HG02970 (cell line): ENCODE measurements around the gene RIMS4.

Experiments
- ATAC-seq: cut with Tn5 transposase; IDR thresholded peaks from one replicate; pipeline ENCODE4 v1.9.1; 2021; ENCODE audit warnings: mild to moderate bottlenecking, moderate library complexity, moderate number of reproducible peaks; ENCODE audit not compliant: unreplicated experiment, low FRiP score

Gene RIMS4

DNA sequence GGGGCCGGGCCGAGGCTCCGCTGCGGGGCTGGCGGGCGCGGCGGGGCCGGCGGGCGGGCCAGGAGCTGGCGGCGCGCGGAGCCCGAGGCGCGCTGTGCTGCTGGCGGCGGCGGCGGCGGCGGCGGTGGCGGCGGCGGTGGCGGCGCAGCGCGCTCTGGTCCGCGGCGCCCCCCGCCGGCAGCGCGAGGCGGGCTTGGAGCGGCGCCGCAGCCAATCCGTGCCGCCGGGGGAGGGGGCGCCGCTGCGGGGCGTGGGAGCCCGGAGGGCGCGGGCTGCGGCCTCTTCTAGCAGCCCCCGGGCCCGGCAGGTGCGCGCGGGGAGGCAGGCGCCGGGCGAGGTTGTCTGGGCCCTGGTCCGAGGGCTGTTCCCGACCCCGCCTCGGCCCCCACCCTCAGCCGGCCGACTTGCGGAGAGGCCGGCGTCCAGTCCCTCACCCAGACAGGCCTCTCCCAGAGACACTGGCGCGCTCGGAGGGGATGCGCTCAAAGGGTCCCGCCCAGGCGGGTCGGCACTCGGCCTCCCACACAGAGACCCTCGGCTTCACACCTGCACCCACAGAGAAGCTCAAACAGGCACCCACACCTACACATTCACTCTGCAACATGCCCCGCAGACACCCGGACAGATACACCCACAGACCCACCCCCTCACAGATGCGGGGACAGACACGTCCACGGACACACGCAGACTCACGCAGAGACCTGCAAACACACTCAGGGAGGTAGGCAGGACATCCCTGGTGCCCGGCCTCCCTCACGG, at the start of gene RIMS4:
TSS of gene RIMS4 (minus strand) at position 156 of the 759 bp plus-strand sequence. CDS start 275 bp downstream, outside the sequence.
- no peak for ATAC-seq

DNA sequence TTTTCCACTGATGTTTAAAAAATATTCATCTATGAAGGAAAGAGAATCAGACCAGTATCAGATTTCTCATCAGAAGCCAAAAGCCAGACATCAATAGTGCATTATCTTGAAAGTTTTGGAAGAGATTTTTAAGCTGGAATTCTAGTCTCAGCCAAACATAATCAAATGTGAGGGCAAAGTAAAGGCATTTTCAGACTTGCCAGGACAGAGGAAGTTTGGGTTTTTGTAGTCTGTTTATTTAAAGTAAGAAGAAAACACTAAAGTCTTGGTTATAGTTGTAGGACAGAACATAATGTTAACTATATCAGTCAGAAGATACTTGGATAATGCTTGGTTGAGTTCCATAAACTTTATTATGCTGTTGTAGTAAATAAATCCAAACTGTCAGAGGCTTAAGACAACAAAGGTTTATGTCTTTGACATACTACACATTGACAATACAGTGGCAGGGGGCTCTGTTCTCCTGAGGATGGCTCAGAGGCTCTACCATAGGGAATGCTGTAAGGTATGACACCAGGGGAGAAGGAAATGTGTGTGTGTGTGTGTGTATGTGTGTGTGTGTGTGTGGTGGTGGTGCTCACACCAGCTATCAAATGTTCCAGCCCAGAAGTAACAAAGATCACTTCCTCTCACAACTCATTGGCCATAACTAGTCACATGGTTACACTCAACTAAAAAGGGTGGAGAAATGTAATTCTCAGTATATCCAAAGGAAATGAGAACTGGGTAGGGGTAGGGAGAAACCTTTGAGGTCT, 48.4 kb upstream of the RIMS4 start:
- no peak for ATAC-seq

DNA sequence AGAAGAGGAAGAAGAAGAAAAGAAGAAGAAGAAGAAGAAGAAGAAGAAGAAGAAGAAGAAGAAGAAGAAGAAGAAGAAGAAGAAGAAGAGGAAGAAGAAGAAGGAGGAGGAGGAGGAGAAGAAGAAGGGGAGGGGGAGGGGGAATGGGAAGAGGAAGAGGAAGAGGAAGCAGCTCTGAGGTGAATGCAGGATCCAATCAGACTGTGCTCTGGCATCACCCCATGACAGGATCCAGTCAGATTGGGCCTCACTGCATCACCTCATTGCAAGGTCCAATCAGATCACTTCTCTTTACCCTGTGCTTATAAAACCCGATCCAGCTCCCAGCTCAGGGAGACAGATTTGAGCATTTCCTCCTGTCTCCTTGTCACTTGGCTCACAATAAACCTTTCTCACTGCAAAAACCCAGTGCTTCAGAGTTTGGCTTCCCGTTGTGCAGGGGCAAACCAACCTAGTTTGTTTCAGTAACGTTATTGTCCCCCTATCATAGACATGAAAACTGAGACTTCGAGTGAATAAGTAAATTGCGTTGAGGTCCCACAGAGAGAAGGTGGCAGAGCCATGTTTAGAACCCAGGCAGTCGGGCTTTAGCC, 46.6 kb upstream of the RIMS4 start:
- ATAC-seq: no peak

DNA sequence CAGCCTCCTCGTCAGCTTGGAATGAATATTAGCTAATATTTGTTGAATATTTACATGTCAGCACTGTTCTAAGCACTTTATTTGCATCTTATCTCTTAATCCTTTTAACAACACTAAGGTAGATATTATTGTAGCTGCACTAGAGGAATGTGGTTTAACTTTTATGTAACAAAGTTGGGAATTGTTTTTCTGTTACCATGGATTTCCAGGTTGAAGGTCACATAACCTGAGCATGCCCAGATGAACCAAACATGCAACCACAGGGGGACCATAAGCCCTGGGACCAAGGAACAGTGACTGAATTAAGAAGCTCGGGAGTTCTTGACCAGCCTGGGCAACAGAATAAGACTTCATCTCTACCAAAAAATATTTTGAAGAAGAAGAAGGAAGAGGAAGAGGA, 46.1 kb upstream of the RIMS4 start:
- no peak for ATAC-seq

DNA sequence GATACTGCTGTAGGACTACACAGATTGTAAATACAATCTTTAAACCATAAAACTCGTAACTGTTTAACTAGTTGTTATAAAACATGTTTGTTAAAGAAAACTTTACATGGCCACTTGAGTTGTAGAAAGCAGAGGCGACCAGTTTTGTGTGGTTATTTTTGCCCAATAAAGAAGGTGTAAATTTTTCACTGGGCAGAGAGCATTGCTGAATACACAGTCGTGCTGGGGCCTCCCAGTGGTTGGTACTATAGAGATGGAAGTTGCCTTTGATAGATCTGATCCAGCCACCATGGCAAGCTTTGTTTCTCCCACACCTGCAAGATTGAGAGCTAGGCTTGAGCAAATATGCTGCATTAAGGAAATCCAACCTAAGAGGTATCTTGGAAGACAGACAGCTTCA, 41.2 kb upstream of the RIMS4 start:
- no peak for ATAC-seq

DNA sequence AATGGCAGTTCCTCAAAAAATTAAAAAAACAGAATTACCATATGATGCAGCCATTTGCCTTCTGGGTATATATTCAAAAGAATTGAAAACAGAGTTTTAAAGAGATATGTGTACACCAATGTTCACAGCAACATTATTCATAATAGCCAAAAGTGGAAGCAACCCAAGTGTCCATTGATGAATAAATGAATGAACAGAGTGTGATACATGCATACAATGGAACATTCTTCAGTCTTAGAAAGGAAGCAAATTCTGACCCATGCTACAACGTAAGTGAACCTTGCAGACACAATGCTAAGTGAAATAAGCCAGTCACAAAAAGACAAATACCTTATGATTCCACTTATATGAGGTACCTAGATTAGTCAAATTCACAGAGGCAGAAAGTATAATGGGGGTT, 40.5 kb upstream of the RIMS4 start:
- no peak for ATAC-seq

DNA sequence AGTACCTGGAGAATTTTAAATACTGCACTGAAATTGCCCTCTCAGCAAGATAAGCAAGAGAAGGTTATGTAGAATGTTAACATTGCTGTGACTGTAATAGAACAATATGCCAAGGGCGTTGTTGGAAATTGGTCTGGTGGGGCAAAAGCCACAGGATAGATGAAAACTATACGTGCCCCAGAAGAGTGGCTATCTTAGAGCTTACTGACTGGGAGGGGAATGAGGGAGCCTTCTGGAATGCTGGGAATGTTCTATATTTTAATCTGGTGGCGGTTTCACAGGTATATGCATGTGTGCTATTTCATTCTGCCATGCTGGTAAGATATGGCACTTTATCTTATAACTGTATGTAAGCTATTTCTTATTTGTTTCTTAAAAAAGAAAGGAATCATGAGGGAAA, 39.9 kb upstream of the RIMS4 start:
- ATAC-seq: no peak

DNA sequence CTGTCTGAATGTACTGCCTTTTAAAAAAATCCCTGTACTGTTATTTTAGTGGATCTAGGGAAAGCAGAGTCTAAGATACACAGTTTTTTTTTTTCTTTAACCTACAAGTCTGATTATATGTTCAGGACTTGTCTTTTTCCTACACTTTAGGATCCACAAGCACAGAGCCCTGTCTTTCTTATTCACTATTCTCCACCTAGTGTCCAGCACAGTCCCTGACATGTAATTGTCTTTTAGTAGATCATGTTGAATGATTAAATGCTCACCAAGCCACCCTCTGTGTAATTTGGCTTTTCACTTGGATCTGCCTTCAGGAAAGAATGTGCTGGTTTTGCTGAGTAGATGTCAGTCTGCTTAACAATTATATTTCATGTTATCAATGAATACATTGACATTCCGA, 39.4 kb upstream of the RIMS4 start:
- ATAC-seq: no peak

DNA sequence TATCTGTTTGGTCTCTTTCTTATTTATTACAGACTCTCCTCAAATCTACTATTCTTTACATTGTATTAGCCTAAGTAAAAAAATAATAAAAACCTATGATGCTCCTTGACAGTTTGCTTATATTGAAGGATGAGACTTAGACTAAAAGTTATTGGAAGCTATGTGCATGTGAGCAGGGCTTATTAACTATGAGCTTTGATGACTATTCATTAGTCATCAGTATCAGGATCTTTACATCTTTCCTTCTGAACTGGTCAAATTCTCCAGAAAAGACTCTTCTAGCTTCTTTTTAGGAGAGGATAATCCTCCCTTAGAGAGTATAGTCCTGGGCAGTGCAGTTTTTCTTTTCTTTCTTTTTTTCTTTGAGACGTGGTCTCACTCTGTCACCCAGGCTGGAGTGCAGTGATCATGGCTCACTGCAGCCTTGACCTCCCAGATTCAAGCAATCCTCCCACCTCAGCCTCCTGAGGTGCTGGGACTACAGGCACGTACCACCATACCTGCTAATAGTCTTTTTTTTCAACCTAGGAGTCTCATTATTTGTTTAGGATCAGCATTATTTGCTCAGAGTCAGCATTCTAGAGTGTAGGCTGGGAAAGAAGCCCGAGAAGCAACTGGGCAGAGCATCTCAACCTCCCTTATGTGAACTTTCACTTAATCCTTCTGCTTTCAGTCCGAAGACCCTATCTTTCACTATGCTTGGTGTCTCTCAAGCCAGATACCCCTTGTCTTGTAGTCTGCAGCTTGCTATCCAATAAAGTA, 38.1 kb upstream of the RIMS4 start:
- ATAC-seq: no peak

DNA sequence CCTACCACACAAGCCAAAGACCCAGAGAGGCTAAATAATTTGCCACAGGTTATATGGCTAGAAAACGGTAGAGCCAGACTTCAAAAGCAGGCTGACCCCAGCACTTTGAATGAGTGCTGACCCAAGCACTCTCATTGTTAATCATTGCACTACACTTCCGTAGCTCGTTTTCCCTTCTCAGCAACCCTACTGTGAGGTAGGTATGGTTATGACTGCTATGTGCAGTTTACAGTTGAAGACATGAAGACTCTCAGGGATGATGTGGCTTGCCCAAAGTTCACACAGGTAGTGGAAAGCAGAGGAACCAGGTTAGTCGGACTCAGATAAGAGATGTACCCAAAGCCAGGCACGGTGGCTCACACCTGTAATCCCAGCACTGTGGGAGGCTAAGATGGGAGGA, 33.5 kb upstream of the RIMS4 start:
- ATAC-seq: no peak

DNA sequence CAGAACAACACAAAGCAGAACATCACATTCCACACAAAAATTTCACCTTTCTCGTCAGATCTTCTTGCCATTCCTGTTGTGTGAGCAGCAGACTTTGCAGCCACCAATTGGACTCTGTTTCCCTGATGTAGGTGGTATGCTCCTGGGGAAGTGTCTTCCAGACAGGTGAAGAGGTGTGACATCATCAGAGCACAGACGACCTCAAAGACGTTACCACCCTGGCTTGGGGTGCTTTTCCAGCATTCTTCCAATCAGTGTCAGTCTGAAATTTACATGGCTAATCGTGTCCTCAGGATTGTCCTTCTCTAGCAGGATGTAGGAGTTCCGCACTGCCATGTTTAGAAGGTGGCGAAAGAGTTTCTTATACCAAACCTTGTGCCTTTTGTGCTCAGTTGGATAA, 31.6 kb upstream of the RIMS4 start:
- no peak for ATAC-seq

DNA sequence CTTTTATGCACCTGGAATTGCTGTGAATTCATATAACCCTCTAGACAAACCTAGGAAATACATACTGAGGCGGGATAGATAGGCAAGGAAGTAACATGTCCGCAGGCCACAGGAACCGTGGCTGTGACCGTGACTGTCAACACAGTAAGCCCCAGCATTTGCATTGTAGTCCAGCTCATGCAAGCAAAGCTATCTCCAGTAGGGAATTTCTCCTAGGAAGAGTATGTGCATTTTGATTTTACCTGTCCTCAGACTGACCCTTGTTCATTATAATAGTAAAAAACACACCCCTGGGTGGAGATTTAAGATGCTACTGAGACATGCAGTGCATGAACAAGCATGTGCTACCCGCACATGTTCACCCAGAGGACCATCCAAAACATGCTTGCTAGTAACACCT, 30.5 kb upstream of the RIMS4 start:
- ATAC-seq: no peak

DNA sequence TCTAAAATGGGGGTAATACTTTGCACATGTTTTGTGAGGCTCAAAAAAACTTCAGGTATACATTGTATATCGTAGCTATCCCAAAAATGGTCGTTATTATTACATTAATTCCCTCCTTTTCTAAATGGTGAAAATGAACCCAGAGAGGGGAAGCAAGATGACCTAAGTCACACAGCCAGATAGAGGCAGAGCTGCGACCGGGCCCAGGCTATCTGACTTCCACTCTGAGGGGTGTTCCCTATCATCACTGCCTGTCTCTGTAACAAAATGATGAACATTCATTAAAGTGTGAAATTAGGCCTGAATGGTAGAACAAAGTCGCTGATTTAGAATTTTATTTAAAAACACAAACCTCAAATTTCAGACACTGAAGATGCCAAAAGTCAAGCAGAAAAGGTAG, 29.1 kb upstream of the RIMS4 start:
- ATAC-seq: no peak

DNA sequence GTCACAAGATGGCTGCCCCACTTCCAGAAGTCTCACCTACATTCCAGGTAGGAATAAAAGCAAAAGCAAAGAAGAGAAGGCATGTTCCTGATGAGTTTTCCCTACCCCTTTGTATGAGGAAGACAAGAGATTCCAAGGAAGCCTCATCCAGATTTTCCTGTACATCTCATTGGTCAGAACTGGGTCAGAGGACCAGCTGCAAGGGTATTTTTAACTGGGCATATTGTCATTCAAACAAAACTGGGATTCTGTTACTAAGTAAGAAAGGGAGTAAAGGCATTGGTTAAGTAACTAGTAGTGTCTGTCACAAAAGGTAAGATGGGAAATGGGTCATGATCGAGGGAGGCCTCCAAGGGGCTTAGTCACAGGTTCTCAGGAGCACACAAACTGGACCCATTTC, 28.2 kb upstream of the RIMS4 start:
- no peak for ATAC-seq

DNA sequence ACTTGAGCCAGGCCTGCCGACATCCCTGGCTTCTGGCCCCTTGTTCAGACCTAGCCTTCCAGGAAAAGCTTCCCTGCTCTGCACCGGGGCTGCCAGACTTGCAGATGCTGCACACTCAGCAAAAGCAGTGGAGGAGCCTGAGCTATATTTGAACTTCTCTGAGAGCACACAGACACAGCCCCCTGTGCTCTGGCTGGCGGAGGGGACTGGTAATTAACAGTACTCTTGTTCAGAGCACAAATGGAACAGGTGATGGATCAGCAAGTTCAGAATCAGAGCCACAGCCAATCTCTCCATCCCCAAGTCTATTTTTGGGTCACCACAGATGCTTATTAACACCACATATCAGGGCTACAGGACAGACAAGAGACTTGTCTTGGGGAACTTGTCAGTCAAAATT, 27.6 kb upstream of the RIMS4 start:
- no peak for ATAC-seq

DNA sequence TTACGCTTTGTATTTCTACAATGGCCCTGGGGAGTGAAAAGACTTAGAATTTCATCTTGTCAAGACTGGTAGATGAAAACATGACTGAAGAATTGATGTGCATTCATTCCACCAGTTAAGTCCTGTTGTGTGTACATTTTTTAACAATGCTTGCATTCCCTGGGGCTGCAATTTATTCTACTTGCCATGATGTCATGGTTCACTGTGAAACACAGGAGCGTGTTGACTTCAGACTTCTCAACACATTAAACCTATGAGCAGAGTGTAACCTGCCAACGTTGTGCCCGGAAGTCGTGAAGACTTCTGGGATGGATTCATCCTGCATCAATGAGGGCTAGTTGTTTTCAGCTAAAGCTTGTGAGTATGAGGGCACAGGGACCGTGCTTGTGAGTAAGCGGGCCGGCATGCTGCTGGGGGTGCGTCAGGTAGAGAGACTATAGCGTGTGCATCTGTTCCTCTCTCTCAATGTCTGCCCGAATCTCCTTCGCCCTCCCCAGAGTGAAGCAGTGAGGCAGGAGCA, 26.3 kb upstream of the RIMS4 start:
- ATAC-seq: no peak

DNA sequence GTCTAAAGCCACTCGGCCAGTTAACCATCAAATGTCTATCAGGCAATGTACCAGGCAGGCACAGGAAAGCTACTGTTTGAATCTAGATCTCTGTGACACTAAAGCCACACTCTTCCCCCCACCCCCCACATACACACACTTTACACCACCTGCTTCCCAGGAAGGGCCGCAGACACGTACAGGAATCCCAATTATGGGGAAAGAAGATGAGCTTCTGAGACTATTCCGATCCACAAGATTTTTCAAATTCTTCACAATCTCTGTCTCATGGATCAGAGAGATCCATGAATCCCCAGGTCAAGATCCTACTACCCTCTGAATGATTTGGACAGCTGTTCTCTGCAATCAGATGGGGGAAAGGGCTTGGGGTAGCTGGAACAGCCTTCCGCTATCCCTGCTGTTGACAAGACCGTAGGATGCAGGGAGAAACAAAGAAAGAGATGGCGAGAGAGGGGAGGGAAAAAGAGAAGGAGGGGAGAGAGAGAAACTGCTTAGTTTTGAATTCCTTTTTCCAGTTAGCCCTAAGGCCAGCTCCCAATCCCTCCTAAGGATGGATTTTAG, 25.4 kb upstream of the RIMS4 start:
- no peak for ATAC-seq

DNA sequence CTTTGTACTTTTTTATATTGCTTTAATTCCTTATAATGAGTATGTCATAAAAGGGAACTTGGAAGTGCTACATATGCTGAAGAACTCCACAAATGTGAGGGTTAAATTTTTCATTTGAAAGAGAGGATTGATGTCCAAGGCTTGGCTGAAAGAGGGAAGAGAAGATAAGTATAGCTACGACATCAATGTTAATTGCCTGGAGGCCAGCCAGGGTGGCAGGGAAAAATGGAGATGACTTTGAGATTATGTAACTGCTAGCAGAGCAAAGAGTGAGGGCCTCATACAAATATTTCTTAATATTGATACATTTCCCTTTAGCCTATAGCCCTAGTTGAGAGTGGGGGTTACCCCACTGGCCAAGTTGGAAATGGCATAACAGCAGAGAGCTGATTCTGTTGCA, 24.8 kb upstream of the RIMS4 start:
- ATAC-seq: no peak

DNA sequence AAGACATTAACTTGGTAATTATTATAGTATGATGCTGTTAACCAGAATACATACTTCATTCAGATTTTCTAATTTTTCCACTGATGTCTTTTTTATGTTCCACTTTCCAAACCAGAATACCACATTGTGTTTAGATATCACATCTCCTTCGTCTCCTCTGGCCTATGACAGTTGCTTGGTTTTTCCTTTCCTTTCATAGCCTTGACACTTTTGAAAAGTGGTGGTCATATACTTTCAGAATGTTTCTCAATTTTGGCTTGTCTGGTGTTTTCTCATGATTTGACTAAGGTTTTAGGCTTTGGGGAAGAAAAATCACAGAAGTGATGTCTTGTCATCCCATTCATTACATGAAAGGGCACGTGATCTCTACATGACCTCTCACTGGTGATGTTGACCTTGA, 24.3 kb upstream of the RIMS4 start:
- ATAC-seq: no peak

DNA sequence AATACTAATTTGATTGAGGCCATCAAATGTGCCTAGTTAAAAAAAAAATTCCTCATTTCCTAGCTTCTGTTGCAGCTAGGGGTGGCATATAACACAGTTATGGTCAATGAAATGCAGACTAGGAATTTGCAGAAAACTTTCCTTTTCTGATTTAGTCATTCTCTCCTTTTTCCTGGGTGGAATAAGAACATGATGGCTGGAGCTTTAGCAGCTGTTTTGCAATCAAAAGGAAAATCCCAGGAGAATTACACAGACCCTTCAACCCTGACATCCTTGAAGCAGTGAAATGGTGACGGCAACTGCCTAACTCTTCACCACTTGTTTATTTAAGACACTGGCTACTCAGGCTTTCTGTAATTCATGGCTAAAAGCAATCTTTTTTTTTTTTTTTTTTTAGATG, 23.1 kb upstream of the RIMS4 start:
- no peak for ATAC-seq
